Measurements from ENCODE around the gene SMC5. TPM values are rescaled to one million over a fixed set of nuclear protein-coding genes. Genes with fewer than 3 reads are reported as not detected.
"Not testable (repeated sequence)": the region's sequence is repeated elsewhere in the genome, so short reads cannot be mapped to it uniquely, and the experiment has no call there.

SMC5 gene
- total RNA-seq = 27.8 TPM

DNA sequence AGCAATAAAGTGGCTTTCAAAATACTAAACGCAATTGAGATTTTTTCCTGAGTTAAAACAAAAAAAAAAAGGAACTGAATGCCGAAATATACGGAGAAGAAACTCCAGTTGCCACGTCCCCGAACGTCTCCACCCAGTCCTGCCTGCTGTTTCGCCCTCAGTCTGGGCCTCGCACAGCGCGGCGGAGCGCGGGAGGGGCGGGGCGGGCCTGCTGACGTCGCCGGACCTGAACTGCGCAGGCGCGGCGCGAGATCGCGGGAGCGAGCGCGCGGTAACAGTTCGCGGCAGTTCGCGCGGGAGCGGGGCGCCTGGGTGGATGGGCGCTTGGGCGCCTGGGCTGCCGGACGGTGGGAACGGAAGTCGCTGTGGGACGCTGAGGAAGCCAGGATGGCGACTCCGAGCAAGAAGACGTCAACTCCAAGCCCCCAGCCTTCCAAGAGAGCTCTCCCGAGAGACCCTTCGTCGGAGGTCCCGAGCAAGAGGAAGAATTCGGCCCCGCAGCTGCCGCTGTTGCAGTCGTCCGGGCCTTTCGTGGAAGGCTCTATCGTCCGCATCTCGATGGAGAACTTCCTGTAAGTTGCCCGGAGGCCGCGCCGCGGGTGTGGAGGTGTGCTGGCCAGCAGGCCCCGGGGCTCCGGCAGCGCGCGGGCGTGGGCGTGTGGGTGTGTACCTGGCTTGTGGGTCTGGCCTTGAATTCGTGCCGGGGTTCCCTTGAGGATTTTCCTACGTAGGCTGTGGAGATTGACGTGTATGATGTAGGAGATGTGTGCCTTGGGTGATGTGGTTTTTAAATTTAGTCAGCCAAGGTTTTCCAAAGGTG is at the start of gene SMC5:
SMC5 (plus strand) TSS at position 287 of the 820 bp plus-strand sequence; CDS start at position 388, 101 bp downstream.
- DNase-seq (ENCODE audit: low spot score) = peak; percentile 92

DNA sequence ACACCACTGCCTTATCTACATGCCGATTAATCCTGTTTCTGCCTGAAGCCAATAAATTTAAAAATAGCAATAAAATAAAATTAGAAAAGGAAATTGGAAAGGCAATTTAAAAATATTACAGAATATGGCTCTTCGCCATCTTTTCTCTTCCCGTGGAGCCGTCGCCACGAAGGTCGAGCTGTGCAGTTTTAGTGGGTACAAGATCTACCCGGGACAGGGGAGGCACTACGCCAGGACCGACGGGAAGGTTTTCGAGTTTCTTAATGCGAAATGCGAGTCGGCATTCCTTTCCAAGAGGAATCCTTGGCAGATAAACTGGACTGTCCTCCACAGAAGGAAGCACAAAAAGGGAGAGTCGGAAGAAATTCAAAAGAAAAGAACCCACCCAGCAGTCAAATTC is 41.7 kb upstream of the SMC5 start:
- DNase-seq (ENCODE audit: low spot score) = no peak

DNA sequence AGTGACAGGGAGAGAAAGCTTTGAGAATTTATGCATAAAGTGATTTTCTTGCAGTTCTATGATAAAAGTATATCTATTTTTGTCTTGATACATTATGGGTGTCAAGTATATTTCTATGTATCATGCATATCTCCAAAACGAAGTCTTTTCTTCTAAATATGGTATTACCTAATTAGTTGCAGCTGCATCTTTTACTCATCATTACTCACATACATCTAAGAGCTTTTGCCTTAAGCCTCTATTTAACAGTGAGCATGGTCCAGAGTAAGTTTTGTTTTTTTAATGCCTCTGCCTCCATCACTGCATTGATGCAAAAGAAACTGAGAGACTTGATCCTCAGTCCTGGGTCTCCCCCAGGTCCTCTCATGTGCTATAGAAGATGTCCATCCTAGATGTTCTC is 40.0 kb upstream of the SMC5 start:
- no peak for DNase-seq (ENCODE audit: low spot score)

DNA sequence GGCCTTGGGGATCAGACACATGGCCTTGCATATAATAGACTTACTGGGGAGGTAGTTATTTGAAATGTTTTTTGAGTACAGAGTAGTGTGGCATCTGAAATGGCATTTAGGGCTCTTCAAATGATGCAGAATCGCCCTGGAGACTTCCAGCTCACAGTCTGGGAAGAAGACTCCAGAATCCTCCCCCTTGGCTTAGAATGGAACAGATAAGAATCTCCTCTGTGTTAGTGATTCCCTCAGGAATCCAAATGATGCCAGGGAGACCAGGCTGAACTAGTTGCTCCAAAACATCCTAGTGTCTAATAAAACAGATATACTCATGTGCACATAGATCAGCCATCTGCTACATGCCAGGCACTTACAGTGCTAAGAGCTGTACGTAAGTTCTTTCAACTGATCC is 38.6 kb upstream of the SMC5 start:
- no peak for DNase-seq (ENCODE audit: low spot score)

DNA sequence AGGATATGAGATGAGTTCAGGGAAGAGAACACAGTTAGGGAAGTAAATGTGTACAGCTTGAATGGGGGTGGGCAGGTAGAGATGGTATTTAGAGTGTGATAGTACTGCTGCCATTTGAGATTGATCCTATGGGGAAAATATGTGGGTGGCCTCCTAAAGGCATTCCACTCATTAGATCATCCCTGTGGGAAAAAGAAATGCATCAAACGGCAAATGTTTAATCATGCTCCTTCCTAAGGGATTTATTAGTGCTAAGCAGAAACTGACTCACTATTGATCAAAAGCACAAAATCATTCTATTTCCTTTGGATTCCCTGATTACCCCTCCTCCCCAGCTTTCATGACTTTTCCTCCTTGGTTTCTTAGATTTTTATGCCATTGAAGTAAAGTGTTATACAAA is 36.4 kb upstream of the SMC5 start:
- DNase-seq (ENCODE audit: low spot score) = no peak

DNA sequence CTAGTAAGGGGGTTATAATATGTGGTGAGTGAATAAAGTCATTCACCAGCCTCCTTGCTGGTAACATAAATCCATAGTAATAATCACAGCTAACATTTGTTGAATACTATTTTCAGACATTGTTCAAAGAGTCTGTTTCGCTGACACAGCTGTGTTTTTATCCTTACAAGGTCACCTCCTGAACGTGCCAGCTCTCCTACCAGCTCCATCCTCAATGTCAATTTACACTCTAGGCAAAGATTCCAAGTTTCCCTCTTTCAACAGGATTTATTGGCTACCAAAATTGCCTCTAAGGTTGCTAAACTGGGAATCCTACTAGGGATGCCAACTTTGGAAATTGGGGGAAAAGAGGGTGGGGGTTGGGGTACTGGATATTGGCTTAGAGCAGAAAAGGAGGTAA is 30.7 kb upstream of the SMC5 start:
- DNase-seq (ENCODE audit: low spot score) = no peak

DNA sequence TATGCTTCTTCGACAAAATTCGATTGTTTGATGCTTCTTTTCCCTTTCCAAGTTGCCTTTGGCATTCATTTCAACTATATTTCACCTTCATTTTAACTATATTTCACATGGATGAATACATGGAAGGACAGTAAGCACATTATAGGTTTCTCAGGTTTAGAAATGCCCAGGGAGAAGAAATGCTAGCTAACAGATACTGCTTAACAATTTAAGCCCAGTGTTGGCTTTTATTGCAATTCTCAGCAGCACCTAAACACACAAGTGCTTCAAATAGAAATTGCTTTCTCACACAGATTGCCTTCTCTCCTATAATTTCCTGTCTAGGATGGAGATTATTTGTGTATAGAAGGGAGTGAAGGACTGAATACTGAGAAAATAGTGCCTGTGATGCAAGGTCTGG is 30.2 kb upstream of the SMC5 start:
- DNase-seq (ENCODE audit: low spot score) = no peak

DNA sequence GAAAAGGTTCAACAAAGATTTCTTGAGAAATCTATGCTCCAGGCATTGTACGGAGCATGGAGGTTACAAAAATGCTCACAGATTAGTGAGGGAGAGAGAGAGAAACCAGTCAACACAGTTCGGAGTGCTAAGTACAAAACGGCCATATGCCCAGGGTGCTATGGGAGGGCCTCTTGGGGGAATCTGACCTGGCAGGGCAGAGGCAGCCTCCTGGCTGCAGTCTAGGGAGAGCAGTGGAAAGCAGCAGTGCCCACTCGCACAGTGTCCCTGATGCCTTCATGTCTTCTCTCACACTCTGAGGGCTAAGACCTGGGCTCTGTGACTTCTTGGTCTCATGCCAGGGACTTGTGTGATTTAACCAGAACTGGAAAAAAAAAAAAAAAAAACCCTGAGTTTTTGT is 29.8 kb upstream of the SMC5 start:
- no peak for DNase-seq (ENCODE audit: low spot score)

DNA sequence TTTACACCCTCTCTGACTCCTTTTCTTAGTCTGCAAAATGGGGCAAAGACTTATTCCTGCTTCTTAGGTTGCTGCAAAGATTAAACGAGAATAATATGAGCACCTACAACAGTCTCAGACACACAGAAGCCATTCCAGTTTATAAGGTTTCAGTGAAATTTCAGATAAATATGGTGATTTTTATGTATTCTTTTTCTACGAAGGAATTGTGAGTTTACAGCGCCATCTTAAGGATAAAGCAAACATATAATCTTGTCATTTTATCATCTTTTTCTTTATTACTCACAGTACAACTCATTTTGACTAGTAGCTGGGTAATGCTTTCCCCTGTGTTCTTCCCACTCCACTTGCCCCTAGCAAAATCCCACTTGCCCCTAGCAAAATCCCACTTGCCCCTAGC is 29.2 kb upstream of the SMC5 start:
- no peak for DNase-seq (ENCODE audit: low spot score)

DNA sequence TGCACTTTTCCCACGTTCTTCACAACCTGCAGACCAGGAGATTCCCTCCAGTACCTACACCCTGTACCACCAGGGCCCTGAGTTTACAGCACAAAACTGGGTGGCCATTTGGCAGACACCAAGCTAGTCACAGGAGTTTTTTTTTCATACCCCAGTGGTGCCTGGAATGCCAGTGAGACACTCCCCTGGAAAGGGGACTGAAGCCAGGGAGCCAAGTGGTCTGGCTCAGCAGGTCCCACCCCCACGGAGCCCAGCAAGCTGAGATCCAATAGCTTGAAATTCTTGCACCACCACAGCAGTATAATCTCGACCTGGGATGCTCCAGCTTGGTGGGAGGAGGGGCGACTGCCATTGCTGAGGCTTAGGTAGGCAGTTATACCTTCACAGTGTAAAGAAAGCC is 26.3 kb upstream of the SMC5 start:
- DNase-seq (ENCODE audit: low spot score) = no peak

DNA sequence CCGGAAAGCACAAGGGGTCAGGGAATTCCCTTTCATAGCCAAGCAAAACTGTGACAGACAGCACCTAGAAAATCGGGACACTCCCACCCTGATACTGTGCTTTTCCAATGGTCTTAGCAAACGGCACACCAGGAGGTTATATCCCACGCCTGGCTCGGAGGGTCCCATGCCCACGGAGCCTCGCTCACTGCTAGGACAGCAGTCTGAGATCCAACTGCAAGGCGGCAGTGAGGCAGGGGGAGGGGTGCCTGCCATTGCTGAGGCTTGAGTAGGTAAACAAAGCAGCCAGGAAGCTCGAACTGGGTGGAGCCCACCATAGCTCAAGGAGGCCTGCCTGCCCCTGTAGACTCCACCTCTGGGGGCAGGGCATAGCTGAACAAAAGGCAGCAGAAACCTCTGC is 24.6 kb upstream of the SMC5 start:
- DNase-seq (ENCODE audit: low spot score) = not testable (repeated sequence)

DNA sequence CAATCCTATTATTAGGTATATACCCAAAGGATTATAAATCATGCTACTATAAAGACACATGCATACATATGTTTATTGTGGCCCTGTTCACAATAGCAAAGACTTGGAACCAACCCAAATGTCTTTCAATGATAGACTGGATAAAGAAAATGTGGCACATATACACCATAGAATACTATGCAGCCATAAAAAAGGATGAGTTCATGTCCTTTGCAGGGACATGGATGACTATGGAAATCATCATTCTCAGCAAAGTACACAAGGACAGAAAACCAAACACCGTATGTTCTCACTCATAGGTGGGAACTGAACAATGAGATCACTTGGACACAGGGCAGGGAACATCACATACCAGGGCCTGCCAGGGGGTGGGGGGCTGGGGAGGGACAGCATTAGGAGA is 12.8 kb upstream of the SMC5 start:
- DNase-seq (ENCODE audit: low spot score) = not testable (repeated sequence)

DNA sequence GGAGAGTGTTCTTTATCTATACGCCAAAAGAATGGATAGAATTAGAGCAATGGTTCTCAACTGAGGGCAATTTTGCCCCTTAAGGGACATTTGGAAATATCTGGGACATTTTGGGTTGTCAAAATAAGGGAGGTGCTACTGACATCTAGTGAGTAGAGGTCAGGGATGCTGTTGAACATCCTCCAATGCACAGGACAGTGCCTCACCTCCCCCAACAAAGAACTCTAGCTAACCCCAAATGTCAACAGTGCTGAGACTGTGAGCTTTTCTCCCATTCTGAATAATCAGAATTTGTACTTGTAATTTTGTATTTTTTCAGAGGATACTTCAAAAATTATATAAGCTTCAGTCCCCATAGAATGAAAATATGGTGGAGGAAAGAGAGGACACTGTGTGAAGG is 8.6 kb upstream of the SMC5 start:
- DNase-seq (ENCODE audit: low spot score) = no peak

DNA sequence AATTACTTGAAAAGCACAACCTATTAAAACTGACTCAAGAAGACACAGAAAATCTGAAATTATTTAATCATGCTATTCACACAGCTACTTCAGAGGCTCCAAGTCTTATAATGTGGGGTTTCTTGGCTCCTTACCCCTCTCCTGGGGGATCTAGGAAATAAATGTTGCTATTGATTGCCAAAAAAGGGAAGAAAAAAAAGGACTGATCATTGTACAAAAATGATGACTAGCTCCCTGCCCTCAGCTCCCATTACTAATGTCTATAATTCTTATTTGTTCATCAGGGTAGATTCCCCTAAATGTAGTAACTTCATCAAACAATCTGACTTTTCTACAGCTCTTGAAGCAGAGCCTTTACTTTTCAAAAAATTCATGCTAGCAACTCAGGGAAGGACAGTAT is 3.3 kb upstream of the SMC5 start:
- DNase-seq (ENCODE audit: low spot score) = no peak

DNA sequence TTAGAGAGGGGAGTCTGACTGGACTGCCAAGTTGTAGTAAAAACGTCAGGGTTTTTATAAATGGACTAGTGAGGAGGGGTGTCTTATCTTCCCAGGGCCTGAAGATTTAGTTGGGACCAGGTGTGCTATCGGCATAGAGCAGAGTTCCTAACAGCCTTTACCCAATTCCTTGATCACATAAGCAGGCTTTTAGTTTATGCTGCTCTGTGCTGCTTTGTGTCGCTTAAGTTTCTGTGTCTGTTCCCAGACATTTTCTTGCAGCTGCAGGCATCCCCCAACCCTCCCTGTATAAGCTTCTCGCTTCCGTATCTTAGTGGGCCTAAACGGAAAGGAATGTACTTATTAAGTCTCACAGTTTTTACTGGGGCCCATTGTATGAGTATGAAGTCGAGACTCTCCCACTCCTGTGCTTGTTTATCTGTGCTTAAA is 2.6 kb upstream of the SMC5 start:
- DNase-seq (ENCODE audit: low spot score) = no peak

DNA sequence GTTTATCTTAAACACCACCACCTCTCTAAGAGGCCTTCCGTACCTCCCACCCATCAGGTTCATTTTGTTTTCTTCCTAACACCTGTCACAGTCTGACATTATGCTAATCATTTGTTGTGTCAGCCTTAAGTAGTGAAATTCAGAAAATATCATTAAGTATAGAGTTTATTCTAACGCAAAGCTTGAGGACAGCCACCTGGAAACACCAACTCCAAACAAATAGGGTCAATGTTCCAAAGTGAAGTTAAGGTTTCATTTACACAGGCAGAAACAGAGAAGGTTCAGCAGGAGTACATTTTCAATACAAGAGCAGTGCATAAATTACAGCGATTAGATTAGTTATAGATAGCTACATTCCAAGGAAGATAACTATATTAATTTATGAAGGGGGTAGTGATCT is 1.3 kb upstream of the SMC5 start:
- DNase-seq (ENCODE audit: low spot score) = no peak

DNA sequence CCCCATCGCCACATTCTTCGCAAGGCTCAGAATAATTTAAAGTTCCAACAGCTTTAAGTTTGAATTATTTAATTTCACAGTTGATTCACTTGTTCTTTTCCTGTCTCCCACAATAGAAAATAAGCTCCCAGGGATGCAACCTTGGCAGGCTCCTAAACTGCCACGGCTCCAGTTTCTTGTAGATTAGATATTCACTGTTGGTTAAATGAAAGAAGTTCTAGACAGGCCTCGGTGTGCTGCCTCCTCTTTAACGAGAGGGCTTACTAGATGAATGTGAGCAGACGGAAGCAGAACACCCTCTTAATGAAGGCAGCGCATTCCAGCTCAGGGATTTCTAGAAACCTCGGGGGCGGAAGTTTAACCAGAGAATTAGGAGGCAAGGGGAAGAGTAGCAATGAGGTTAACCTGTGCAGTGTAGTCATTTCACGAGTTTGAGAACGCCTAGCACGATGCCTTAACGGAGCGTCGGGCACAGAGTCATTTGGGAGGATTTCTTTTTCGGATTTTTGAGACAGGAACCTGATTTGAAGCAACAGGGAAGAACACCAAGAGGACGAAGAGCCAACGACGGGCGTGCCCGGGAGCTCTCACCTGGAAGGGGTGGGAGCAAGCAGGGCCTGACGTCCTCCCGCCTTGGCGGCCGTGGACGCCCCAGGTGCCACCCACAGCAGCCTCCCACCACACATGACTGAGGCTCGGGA is 637 bp upstream of the SMC5 start:
- DNase-seq (ENCODE audit: low spot score) = peak; percentile 23

DNA sequence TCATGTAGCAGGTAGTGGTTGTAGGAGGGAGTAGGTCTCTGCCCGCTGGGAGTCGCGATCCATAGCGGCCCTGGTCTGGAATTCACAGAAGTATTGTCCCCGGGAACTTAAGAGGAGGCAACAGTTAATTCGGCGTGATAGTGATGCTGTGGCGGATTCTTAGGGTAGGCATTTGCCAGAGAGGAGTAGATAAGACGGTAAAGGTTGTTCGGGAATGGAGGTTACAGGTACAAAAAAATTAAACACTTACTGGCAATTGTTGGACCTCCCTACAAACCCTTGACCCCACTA is 679 bp downstream of the SMC5 start:
- DNase-seq (ENCODE audit: low spot score) = no peak

DNA sequence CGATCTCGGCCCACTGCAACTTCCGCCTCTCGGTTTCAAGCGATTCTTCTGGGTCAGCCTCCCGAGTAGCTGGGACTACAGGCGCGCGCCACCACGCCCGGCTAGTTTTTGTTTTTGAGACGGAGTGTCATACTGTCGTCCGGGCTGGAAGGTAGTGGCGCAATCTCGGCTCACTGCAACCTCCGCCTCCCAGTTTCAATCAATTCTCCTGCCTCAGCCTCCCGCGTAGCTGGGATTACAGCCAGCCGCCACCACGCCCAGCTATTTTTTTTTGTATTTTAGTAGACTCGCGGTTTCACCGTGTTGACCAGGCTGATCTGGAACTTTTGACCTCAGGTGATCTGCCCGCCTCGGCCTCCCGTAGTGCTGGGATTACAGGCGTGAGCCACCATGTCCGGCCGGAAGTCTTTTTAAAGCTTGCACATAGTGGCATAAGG is 1.2 kb downstream of the SMC5 start:
- DNase-seq (ENCODE audit: low spot score) = peak; percentile 27

DNA sequence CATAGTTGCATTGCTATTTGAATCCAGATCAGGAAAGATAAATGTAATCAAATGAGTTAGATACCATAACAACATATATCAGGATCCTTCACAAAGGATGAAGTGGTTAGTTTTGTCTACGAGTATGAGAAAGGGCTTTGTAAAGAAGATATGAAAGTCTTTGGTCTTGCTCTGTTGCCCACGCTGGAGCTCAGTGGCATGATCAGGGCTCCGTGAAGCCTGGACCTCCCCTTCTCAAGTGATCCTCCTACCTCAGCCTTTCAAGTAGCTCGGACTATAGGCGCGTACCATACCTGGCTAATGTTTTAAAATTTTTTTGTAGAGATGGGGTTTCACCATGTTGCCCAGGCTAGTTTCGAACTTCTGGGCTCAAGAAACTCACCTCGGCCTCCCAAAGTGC is 1.8 kb downstream of the SMC5 start:
- DNase-seq (ENCODE audit: low spot score) = no peak

DNA sequence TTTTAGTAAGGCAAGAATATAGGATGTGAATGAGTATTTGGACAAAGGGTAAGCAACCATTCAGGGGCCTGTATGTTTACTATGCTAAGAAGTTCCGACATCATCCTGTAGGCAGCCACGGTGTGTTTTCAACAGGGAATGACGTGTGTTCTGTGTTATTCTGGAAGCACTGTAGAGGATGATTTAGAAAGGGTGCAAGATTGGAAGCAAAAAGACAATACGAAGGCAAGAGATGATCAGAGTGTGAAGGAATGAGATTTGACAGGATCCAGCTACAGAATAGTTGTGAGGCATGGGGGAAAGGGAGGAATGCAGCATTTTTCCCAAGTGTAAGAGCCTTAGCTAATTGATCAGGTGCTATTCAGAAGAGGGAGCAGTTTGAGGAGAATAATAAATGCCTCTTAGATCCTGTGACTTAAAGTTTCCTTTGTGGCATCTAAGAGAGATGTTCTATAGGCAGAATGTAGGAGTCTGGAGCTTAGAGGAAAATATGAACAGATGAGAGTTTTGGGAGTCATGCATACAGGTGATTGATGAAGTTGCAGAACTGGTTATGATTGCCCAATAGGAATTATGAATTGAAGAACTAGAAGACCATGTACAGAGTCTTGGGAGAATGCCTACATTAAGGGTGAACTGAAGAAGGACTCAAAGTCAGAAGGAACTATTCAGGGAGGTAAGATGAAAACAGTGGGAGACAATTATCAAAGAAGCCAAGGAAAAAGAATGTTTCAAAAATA is 2.5 kb downstream of the SMC5 start:
- no peak for DNase-seq (ENCODE audit: low spot score)

DNA sequence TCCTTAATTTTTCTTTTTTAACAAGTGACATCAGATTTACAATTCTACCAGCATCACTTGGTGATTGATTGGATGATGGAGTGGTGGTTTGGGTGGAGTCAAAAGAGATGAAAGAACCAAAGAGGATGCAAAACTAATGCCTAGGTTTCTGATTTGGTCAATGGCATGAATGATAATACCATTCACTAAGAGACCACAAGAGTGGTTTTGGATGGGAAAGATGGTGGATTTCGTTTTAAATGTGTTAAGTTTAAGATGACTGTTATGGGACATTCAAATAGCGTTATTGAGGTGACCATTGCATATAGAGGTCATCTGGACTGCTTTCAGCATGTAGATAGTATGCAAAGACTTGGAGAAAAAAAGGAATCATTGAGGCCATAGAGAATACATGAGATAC is 3.6 kb downstream of the SMC5 start:
- no peak for DNase-seq (ENCODE audit: low spot score)

DNA sequence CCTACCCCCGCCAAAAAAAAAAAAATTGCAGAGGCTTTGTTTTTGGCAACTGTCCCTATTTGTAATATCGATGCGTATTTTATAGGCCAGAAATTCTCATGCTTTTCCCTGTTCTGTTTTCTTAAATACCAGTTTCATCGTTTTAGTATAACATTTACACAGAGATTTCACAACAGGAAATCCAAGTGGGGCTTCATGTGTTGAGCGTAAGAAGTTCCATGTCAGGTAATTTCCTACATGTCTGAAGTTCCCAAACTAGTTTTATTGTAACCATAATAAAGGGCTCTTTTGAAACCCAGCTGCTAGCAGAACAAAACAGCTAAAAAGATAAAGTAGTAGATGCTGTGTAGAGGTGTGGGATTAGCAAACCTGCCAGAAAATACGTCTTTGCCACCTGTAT is 4.2 kb downstream of the SMC5 start:
- DNase-seq (ENCODE audit: low spot score) = no peak
